ENCODE data around the gene LAMB2. TPM values are rescaled to one million over a fixed set of nuclear protein-coding genes. Genes with fewer than 3 reads are reported as not detected.

LAMB2 gene
- total and polyA plus RNA-seq, 2 donors (not counting 1 experiment from before 2014, with no cell fraction given) = 0.67 to 0.74 TPM

DNA sequence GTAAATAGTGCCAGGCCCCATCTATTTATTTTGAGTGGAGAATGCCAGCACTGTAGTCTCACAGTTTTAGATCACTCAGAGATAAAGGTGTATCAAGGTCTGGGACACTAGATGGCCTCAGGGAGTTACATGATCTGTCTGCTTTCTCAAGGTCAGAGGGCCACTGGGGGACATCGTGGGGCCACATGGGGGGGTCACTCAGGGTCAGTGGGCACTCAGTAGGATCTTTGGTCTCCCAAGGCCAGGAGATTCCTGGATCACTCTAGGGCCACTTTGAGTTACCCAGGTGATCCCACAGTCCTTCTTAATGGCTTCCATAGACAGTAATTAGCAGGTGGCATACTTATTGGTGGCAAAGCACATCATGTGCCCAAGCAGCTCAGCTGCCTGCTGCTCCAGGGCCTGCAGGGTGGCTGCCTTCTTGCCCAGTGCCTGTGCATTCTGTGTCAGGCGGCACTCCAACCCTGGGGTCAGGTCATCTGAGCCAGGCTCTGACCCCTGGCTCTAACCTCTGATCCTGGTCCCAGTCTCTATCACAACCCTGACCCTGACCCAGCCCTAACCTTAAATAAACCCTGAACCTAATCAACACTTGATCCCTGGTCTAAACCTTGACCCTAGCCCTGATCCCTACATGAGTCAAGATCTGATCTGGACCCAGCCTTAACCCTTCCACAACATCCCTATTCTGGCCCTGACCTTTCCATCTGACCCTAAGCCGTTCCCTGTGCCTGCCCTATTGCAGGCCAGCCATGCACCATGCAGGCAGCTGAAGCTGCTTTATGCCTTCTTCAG, 1.8 kb upstream of the LAMB2 start:
- TF ChIP-seq EZH2 (IDR thresholded peaks at IDR 0.05; ENCODE audit: borderline replicate concordance, insufficient read depth, low read depth, low read length, poor library complexity, severe bottlenecking) = no peak
- TF ChIP-seq, protein P1, sequence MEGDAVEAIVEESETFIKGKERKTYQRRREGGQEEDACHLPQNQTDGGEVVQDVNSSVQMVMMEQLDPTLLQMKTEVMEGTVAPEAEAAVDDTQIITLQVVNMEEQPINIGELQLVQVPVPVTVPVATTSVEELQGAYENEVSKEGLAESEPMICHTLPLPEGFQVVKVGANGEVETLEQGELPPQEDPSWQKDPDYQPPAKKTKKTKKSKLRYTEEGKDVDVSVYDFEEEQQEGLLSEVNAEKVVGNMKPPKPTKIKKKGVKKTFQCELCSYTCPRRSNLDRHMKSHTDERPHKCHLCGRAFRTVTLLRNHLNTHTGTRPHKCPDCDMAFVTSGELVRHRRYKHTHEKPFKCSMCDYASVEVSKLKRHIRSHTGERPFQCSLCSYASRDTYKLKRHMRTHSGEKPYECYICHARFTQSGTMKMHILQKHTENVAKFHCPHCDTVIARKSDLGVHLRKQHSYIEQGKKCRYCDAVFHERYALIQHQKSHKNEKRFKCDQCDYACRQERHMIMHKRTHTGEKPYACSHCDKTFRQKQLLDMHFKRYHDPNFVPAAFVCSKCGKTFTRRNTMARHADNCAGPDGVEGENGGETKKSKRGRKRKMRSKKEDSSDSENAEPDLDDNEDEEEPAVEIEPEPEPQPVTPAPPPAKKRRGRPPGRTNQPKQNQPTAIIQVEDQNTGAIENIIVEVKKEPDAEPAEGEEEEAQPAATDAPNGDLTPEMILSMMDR (IDR thresholded peaks at IDR 0.05) = no peak
- Mint-ChIP-seq H3K27ac (no peak overlapping the region), H3K27me3 (peaks cover 26% of the 10 kb centered on the region), H3K4me1 (peaks cover 2% of the 10 kb centered on the region), H3K4me3 (no peak overlapping the region), H3K9me3 (ENCODE audit: insufficient read depth) (no peaks in the 10 kb centered on the region)
- H3K27me3 ChIP-seq (replicated peaks in 1 of 4; ENCODE audit: control extremely low read depth in 1 of 4, control insufficient read depth in 3 of 4, insufficient read depth in 4 of 4, low read length in 3 of 4) = peaks cover 0 to 39% (median 3%) of the 10 kb centered on the region in 4 experiments
- H3K9ac ChIP-seq (ENCODE audit: low read length) = no peak overlapping the region
- ATAC-seq (ENCODE audit: low read depth) (no peak), DNase-seq (no peak)
- H4K20me1 ChIP-seq (ENCODE audit: control insufficient read depth, insufficient read depth, low read length, poor library complexity, severe bottlenecking) = no peaks in the 10 kb centered on the region
- H3K79me2 ChIP-seq (ENCODE audit: control insufficient read depth, insufficient read depth, low read length) = no peaks in the 10 kb centered on the region
- H3K4me2 ChIP-seq (replicated peaks; ENCODE audit: low read depth, low read length, poor library complexity, severe bottlenecking) = no peak overlapping the region
- POLR2A ChIA-PET = no interaction called here
- peaks cover 4 to 10% of the 10 kb centered on the region in 2 donors for H3K4me1 ChIP-seq (ENCODE audit: control insufficient read depth in 2 of 2, insufficient read depth in 2 of 2, low read length in 2 of 2)
- no peak overlapping the region for H3K4me3 ChIP-seq (ENCODE audit: control extremely low read depth in 1 of 5, extremely low read depth in 1 of 5, insufficient read depth in 1 of 5, low read depth in 2 of 5, low read length in 4 of 5)
- H3K27ac ChIP-seq (ENCODE audit: low read length in 2 of 2) = no peak overlapping the region
- no peak overlapping the region for H2AFZ ChIP-seq (ENCODE audit: insufficient read depth, low read depth, low read length, poor library complexity, severe bottlenecking)
- no peaks in the 10 kb centered on the region for H3K9me3 ChIP-seq (ENCODE audit: control extremely low read depth in 1 of 3, control insufficient read depth in 2 of 3, insufficient read depth in 1 of 3, low read length in 2 of 3)
- H3K36me3 ChIP-seq (replicated peaks in 1 of 2; ENCODE audit: control extremely low read depth in 1 of 2, control insufficient read depth in 1 of 2, extremely low read depth in 1 of 2, insufficient read depth in 2 of 2, low read length in 1 of 2) = no peaks in the 10 kb centered on the region
- intact Hi-C loops (cut with micrococcal nuclease) = no loop called here
- 85% methylated on average over 3 of the region's 3 CpGs for WGBS (ENCODE audit: insufficient coverage)
- CTCF ChIA-PET = no interaction called here

- Histone ChIP-seq H3K9ac (ENCODE audit: low read length) (no peak overlapping the region), H3K4me2 (replicated peaks; ENCODE audit: low read depth, low read length, poor library complexity, severe bottlenecking) (peak overlapping the region; percentile 35)
- CTCF ChIA-PET = interaction anchor here (0.9 kb wide), 1 partner anchor 146 kb away, joined by 3 read pairs; no protein-coding TSS in a partner anchor
These were observed 539 bp upstream of the LAMB2 start for GRCh38 chr3:49133226-49133951.

More at GRCh38 chr3:49133226-49133951, 539 bp upstream of the LAMB2 start:
- H3K4me1 Mint-ChIP-seq = peaks cover 2% of the 10 kb centered on the region
- H3K27me3 Mint-ChIP-seq = peaks cover 26% of the 10 kb centered on the region
- intact Hi-C loops (cut with micrococcal nuclease) = no loop called here
- Histone ChIP-seq H3K36me3 (replicated peaks in 1 of 2; ENCODE audit: control extremely low read depth in 1 of 2, control insufficient read depth in 1 of 2, extremely low read depth in 1 of 2, insufficient read depth in 2 of 2, low read length in 1 of 2) (no peaks in the 10 kb centered on the region), H2AFZ (ENCODE audit: insufficient read depth, low read depth, low read length, poor library complexity, severe bottlenecking) (no peak overlapping the region), H3K4me3 (ENCODE audit: control extremely low read depth in 1 of 5, extremely low read depth in 1 of 5, insufficient read depth in 1 of 5, low read depth in 2 of 5, low read length in 4 of 5) (no peak overlapping the region), H3K27me3 (replicated peaks in 1 of 4; ENCODE audit: control extremely low read depth in 1 of 4, control insufficient read depth in 3 of 4, insufficient read depth in 4 of 4, low read length in 3 of 4) (peaks cover 0 to 36% (median 2%) of the 10 kb centered on the region in 4 experiments), H3K4me1 (ENCODE audit: control insufficient read depth in 2 of 2, insufficient read depth in 2 of 2, low read length in 2 of 2) (peaks cover 4 to 10% of the 10 kb centered on the region in 2 donors), H3K9me3 (ENCODE audit: control extremely low read depth in 1 of 3, control insufficient read depth in 2 of 3, insufficient read depth in 1 of 3, low read length in 2 of 3) (no peaks in the 10 kb centered on the region), H4K20me1 (ENCODE audit: control insufficient read depth, insufficient read depth, low read length, poor library complexity, severe bottlenecking) (no peaks in the 10 kb centered on the region), H3K27ac (ENCODE audit: low read length in 2 of 2) (no peak overlapping the region), H3K79me2 (ENCODE audit: control insufficient read depth, insufficient read depth, low read length) (no peaks in the 10 kb centered on the region)
- WGBS (ENCODE audit: insufficient coverage) = 10% methylated on average over 22 of the region's 30 CpGs
- ATAC-seq (ENCODE audit: low read depth) (no peak), DNase-seq (no peak)
- H3K4me3 Mint-ChIP-seq = peak overlapping the region; percentile 16
- no peak for TF ChIP-seq EZH2 (IDR thresholded peaks at IDR 0.05; ENCODE audit: borderline replicate concordance, insufficient read depth, low read depth, low read length, poor library complexity, severe bottlenecking)
- TF ChIP-seq, protein P1 (IDR thresholded peaks at IDR 0.05) = no peak
- POLR2A ChIA-PET = no interaction called here
- no peaks in the 10 kb centered on the region for H3K9me3 Mint-ChIP-seq (ENCODE audit: insufficient read depth)
- H3K27ac Mint-ChIP-seq = no peak overlapping the region

Measured in B cell (primary cell).